ENCODE data around the gene NUFIP1.

- TF ChIP-seq, protein P1, sequence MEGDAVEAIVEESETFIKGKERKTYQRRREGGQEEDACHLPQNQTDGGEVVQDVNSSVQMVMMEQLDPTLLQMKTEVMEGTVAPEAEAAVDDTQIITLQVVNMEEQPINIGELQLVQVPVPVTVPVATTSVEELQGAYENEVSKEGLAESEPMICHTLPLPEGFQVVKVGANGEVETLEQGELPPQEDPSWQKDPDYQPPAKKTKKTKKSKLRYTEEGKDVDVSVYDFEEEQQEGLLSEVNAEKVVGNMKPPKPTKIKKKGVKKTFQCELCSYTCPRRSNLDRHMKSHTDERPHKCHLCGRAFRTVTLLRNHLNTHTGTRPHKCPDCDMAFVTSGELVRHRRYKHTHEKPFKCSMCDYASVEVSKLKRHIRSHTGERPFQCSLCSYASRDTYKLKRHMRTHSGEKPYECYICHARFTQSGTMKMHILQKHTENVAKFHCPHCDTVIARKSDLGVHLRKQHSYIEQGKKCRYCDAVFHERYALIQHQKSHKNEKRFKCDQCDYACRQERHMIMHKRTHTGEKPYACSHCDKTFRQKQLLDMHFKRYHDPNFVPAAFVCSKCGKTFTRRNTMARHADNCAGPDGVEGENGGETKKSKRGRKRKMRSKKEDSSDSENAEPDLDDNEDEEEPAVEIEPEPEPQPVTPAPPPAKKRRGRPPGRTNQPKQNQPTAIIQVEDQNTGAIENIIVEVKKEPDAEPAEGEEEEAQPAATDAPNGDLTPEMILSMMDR (IDR thresholded peaks at IDR 0.05): no peak
- no peak for TF ChIP-seq EP300 (IDR thresholded peaks at IDR 0.05)
Measured at GRCh38 chr13:45007823-45008222, 18.6 kb upstream of the NUFIP1 start.
